HCEC 1CT (cell line): ENCODE measurements around the gene PDE7B.

Experiments
- DNase-seq: peaks from one replicate; pipeline ENCODE4 v3.0.0-alpha.2; 2017

Gene PDE7B

DNA sequence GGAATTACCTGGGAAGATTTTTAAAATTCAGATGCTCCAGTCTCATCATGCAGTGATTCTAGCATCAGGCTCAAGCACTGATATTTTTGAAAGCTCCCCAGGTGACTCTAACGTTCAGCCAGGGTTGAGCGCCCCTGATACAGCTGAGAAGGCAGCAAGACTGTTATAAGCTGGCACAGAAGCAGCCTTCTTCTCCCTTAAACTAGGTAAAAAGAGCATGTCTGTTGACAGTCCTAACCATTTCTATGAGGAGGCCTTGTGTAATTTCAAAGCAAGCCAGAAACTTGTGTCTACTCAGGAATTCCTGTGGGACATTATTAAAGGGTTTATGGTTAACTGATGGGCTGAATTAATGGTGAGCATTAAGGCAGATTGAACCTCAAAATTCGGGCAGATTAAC lies 141.9 kb downstream of the PDE7B start:
- DNase-seq: no peak

DNA sequence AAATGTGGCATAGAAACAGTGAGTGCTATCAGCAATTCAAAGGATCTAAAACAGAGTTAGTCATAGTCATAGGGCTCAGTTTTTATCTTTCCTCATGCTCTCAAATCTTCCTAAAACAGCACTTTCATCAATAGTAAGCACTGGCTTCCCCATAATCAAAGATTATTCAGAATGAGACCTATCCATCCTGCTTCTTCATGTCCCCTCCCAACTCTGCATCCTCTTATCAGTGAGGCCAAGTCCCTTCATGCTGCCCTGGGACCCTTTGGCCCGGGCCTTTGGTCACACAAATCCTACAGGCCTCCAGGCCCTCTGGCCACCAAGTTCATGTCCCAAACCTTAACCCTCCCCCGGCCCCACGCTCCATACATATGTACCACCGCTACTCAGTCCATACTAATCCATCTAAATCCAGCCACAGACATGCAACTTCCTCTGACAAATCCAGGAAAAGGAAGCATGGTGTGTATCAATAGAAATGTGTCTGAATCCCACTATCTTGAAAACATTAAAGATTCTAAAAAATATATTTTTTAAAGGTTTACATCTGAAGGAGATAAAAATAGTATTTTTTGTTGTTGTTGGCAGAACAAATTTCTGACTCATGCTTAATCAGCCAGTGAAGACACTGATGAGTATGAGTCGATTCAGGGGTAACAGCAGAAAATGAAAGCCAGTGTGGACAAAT lies 143.5 kb downstream of the PDE7B start:
- peak; percentile 92 for DNase-seq

DNA sequence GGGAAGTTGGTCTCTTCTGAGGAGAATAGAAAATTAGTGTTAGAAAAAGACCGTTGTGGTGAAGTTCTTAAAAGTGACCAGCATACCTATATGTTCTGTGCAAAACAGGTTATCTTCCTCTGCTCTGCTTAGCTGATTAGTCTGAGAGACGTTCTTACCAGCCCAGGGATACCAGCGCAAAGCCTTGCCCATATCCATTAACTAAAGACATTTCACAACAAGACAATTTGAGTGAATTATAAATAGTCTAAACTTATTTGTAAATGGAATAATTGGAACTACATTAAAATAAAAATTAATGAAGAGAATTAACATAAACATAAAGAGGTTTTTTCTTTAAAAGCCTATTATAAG lies 144.0 kb downstream of the PDE7B start:
- no peak for DNase-seq

DNA sequence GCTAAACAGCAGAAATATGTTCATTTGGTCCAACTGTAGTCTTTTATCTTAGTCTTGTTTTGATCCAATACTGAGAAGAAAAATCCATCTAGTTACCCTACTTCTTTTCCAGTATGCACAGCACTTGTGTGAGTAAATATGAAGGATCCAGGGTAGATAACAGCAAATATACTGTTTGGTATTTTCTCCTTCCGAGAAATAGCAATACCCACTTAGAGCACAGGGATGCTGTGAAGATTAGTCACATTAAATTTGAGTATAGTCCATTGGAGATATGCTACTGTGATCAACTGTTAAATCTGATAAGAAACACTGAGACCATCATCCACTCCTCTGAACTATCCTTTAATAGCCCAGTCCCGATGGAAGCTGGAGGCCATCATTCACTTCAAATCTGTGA lies 145.2 kb downstream of the PDE7B start:
- no peak for DNase-seq

DNA sequence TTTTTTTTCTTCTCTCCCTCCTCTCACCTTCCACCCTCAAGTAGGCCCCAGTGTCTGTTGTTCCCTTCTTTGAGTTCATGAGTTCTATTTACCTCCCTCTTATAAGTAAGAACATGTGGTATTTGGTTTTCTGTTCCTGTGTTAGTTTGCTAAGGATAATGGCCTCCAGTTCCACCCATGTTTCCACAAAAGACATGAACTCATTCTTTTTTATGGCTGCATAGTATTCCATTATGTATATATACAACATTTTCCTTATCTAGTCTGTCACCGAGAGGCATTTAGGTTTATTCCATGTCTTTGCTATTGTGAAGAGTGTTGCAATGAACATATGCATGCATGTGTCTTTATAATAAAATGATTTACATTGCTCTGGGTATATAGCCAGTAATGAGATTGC lies 147.9 kb downstream of the PDE7B start:
- no peak for DNase-seq

DNA sequence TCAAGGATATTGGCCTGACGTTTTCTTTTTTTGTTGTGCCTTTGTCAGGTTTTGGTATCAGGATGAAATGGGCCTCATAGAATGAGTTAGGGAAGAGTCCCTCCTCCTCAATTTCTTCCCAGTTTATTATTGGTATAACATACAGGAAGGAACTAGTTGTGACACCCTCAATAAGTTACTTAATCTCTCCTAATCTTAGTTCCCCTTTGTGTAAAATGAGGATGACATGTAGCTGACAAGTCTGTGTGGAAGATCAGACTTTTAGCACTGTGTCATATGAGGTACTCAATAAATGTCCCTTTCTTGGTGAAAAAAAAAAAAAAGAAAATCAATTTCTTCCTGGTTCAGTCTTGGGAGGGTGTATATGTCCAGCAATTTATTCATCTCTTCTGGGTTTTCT lies 155.8 kb downstream of the PDE7B start:
- no peak for DNase-seq

DNA sequence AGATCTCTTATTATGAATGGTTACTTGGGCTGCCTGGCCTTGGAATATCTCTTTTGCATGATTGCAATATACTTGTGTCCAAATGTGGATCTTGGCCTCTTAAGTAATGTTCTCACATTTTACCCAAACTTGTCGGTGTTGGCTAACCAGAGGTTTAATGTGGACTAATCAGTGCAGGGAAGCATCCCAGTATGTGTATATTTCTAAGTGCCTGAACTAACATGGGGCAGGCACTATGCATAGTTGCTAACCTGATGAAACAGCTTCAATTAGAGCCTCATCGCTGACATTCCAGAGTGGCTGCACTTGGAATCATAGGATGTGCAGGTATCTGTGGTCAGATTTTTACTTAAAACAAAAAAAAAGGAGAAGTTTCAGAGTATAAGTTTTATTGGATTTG lies 160.0 kb downstream of the PDE7B start:
- DNase-seq: no peak

DNA sequence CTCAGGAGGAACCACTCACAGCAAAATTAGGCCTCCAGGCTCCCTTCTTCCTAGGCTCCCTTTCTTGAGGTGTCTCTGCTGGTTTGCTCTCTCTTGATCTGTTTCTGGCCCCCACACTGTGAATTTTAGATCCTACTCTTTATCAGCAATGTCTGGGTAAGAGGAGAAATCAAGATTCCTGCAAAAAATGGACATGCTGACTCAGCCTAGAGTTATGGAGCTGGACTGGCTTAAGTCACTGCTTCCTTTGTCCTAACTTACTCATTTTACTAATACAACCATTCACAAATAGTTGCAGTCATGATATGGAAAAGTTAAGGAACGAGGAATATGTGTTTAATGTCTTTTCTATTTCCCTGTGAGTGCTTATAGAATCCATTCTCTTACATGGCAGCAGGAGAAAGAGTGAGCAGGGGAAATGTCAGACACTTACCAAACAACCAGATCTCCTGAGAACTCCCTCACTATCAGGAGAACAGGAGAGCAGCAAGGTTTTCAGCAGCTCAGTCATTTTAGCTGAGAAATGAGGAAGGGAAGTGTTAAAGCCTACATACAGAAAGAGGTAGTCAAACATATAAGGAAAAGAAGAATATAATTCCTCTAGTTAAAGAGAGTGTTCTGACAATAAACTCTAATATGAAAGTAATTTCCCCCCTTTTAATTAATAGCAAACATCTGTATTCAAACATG lies 160.8 kb downstream of the PDE7B start:
- DNase-seq: peak; percentile 88

DNA sequence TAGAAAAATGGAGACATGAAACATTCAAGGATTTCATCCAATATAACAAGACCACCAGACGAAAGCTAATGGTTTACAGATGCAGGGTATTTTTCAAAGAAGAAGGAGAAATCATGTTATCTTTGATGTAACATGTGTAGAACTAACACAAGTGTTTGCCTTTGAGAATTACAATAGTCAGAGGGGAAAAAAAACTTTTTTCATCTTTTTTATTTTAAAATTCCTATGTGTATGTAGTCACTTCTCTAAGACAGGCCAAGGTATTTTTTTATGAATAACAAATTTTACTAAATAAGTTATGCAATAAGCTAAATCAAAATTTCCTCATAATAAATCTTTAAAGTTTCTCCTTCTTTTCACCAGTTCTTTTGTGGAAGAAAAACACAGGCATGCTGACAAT lies 161.4 kb downstream of the PDE7B start:
- peak; percentile 20 for DNase-seq

DNA sequence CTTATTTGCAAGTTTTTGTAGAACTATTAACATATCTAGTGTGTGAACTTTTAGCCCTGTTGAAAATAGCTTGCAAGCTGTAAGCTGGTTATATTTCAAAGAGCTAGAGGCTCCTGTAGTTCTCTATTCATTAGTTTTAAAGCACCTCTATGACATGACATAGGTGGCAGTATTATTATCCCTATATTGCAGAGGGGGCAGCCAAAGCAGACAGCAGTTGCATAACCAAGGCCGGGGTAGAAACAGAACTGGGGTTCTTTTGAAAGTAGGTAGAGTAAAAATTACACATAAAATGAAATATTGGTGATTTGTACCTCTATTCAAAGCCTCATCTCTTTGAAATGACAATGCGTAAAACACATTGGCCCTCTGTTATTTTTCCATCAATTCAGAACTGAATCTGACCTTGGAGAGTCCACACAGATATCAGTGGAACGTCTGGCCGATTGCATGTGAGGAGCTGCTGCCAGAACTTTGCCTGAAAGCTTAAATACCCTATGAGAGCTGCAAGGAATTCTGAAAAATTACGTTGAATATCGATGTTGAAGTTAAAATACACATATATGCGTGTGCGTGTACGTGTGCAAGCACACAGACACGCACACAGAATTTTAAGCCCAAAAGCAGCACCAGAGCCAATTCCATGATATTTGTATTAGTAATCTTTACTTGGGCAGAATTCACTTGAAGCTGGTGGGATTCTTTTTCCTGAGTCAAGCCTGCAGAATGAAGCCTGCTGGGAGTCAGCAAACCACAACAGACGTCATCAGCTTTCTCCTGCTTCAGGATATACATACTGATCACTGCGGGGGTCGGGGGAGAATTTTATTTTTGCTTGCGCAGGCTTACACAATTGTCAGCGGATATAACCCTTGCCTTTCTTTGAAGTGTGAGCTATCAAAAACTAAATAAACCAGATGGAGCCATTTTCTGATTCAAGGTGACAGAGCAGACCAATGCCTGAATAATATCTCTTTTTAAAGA lies 163.2 kb downstream of the PDE7B start:
- DNase-seq: peak; percentile 99

DNA sequence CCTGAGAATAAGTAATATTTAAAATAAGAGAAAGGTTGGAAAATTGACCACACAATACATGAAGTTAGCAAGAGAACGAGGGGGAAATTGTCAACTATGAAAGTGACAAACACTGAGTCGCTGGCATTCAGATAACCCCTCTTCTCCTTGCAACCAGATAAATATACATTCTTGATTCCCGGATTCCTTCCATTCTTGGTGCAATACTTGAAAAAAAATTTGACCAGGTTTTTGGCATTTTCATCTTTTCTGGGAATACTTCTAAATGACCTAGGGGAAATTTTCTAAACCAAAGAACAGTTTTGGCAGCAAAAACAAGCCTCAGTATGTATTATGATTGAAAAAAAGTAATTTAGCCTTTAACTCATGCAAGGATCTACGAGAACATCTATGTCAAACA lies 164.0 kb downstream of the PDE7B start:
- no peak for DNase-seq

DNA sequence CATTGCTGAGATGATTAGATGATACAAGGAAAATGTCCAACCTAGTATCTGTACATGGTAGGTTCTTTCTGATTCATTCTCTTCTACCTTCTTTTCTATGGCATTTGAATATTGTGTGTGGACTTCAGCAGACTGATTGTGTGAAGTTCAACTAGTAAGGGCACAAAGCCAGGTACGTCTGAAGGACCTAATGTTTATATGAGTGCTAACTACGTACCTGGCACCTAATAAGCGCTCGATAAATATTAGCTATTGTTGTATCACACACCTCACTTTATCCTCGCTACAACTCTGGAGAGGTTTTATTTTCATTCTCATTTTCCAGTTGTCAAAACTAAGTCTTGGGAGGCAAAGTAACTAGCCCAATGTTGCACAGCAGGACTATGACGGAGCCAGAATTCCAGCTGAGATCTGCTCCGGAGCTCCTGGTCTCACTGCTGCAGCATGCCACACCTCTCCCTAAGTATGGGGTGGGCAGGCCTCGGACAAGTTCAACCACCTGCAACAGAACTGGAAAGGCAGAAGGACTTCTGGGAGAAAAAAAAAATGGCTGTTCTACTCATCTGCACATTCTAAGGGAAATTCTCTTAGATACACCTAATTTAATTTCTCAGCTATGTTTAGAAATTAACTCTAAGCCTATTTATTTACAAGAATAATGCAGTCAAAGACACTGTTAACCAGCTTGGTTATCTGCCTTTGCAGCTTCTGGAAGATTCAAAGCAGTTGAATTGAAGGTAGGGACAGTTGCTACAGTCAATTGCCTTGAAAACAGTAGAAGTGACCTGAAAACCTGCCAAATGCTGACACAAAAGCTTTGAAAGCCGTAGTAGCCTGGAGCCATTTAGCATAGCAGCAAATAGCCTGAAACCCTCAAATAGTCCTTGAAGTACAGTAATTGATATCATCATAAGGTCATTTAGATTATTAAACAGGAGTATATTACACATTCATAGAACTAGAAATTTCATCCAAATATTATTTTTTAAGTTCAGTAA lies 165.0 kb downstream of the PDE7B start:
- no peak for DNase-seq

DNA sequence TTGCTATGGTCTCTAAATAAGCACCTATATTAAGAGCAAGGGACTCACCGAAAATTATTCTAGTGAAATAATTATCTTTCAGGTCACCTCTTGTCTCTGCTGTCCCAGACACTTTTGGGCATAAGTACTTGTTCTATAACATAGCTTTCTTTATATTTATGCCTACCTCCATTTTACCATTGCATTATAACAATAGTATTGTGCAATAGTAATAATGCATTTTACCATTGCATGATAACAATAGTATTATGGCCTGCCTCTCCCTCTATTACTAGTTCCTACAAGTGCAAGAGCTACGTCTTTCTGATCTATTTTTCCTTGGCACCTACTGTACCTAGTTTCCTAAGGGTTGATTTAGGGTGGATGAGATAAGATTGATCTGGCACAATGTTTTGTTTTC lies 169.2 kb downstream of the PDE7B start:
- DNase-seq: no peak

DNA sequence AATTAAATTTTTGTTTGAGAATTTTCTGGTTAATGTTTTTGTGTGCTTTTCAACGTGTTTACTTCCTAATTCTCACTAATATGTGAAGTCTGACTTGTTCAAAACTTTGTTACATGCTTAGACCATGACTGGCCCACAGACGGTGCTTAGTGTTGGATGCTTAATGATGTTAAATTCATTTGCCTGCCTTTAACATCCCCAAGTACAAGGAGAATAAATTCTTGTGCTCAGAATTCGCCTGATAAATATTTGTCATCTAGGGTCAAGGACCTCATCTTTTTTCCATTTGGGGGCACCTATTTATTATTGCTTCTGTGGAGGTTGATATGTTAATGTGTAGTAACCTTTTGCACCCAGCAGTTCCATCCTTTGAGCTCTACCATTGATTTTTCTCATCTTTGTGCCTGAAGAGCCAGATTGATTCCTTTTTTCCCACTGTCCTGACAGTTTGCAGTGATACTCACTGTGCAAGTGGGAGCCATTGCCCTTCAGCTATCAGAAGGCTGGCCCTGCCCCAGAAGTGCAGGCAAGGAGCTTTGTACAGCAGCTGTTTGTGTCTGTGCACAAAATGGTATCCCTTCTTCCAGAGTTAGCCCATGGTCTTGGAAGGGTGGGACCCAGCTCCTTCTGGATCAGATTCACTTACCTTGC lies 170.8 kb downstream of the PDE7B start:
- no peak for DNase-seq

DNA sequence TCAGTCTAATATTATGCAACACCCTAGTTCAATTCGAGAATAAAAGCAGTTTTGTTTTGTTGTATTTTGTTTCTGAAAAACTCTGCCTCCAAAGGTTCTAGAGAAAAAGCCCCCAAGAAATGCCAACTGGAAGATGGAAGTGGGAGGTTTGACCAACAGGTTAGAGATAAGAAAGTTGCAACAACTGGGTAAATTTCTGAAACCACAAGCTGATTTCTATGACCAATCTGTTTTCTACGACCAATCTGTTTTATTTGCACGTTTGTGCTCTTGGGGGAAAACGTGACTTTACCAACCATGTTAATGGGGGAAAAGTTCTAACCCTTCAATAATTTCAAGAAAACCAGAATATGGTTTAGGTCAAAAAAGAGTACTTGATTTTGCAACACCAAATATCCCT lies 173.2 kb downstream of the PDE7B start:
- DNase-seq: no peak

DNA sequence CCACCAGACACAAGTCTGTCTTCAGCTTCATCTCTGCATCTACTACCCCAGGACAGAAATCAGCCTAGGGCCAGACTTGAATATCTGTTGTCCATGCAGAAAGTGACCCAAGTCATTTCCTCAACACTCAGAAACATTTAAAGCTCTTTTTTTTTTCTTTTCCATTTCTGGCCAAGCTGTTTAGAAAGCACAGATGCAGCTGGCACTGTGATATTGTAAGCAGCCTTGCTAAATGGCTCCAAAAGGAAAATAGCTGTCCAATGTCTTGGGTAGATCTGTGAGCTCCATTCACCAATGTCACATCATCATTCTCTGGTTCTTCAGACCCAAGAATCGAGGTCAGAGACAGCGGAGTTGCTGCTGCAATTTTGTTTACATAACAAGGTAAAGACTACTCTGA lies 174.2 kb downstream of the PDE7B start:
- DNase-seq: no peak

DNA sequence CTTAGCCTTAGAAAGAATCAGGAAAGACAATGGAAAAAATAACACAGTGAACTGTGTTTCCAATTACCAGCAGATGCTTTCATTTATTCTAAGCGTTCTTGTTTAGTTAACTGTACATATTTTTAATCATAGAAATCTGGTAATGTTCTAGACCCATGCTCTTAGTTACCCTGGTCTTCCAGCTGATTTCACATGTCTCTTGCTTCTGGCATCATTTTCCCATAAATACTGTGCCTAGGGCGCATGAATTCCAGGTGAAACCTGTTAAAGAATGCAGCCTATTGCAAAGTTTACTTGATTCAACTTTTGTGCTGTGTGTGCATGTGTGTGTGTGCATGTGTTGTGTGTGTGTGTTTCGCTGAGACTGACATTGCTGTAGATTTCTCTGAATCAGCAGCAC lies 178.6 kb downstream of the PDE7B start:
- DNase-seq: no peak

DNA sequence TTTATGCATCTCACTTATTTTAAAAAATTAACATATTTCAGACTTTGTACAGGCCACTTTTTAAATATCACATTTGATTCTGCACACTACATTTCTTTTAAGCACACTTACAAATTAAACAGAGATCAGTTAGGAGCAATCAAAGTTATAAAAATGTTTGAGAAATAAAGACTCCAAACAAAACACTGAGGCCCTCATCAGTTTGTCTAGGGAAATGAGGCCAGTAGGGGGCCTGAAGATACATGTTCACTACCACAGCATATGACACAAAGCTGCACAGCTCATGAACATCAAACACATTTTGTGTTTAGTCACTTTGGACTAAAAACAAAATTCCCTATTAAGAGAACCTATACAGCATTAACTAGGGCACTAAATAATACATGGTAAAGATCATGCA lies 180.5 kb downstream of the PDE7B start:
- DNase-seq: peak; percentile 61

DNA sequence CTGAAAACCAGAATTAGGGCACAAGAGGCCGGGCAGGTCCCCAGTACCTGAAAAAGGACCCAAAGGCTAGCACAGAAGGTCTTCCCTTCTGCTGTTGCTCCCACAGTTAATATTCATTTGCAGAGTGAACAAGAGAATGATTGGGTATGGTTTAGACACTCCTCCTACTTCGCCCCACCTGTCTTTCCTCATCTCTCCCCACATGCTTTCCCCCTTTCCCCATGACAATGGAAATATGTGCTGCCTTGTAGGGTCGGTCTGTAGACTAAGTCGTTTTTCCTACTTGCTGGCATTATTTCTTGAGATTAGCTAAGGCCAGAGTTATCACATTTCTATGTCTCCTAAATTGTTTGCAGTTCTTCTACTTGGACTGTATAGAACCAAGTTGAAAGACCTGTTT lies 181.9 kb downstream of the PDE7B start:
- DNase-seq: no peak

DNA sequence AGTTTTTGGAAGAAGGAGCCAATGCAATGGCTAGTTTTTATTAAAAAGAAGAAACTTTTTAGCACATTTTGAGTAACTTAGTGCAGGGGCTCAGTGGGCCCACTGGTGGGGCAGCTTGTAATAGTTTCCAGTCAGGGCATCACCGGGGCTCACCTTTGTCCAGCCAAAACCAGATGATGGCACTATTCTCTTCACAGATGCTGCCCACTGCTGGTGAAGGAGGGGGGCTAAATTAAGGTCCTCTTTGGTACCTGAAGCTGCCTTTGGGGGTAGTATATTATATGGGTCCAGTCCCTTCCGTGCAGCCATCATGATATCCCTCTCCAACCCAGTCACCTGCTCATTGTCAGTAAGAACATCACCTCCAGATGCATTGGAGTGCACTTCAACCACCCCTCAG lies 182.9 kb downstream of the PDE7B start:
- no peak for DNase-seq

DNA sequence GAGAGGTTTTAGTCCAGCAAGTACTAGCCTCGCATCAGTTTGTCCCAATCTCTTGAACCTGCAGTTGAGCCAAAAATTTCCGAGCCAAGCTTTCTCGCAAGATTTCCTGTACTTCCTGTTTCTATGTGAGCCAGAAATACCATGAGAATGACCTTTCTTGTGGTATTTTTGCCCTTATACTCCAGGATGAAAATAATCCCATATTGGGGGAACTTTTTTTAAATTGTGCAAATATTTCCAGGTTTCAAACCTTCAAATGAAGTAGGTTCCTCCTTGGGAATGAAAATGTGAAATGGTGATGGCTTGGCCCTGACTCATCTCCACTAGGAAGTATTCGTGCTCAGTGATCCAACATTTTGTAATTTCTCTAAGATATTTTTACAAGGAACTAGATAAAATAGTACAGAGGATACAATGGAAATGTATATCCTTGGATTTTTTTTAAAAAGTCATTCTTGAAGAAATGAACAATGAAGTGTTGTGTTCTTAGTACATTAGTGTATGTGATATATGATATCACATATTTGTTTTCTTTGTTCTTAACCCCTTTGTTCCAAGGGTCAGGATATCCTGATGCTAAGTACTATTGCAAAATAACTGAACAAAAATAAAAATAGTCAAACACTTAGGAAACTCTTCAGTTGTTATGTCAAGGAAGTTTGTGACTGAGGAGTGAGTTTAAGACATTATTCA lies 184.0 kb downstream of the PDE7B start:
- DNase-seq: peak; percentile 59

DNA sequence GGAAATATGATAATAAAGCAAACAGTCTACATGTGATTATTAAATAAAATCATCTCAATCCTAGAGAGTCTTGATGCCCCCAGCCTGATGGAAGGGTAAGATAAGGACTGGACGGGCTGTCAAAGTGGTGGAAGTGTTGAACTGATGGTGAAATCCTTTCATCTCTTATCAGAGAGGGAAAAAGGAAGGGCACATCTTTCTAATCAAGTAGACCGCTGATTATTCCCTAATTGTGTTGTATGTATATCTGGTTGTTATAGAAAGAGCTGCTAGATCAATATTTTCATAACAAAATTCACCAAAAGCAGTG lies 184.5 kb downstream of the PDE7B start:
- DNase-seq: no peak
